SK-N-SH (cell line): Measurements from ENCODE around the gene ZNF407. TPM values are rescaled to one million over a fixed set of nuclear protein-coding genes. Genes with fewer than 3 reads are reported as not detected.

ENCODE experiments used
- CTCF ChIA-PET: fragments of 300-600, 350-600 bp; formaldehyde crosslinking; extraction: SDS; loops from one replicate; lab custom pipeline; 2021; lab: Yijun Ruan, JAX
- POLR2A ChIA-PET: fragments of 350-600 bp; sonication (Branson Sonifier 250); formaldehyde crosslinking; extraction: SDS; loops from one replicate; lab custom pipeline; 2020; ENCODE audit warnings: antibody characterized with exemption, inconsistent platforms; lab: Yijun Ruan, JAX
- DNase-seq: peaks from one replicate; pipeline ENCODE4 v3.0.0; 2012
- H2AFZ ChIP-seq: fragments of 200-600 bp; sonication (generic); 2 replicates; pipeline ENCODE4 v1.8.1; 2016; ENCODE audit warnings: antibody characterized with exemption, mild to moderate bottlenecking, low read depth
- H3F3A ChIP-seq: fragments of 200-600 bp; sonication (generic); replicated peaks from 2 replicates; pipeline ENCODE3; 2016; ENCODE audit warnings: antibody characterized with exemption, mild to moderate bottlenecking; ENCODE audit not compliant: insufficient read depth
- H3K27ac ChIP-seq, 2 experiments: fragments of 200-500 bp in 1 of 2; fragments of 200-600 bp in 1 of 2; sonication (Bioruptor generic) in 1 of 2; sonication (generic), shearing (Covaris generic) in 1 of 2; 2 replicates each; pipeline versions ENCODE4 v1.5.1 to v1.6.1; 2014 to 2016; ENCODE audit warnings: low read depth in 2 of 2, inconsistent platforms in 1 of 2, low read length in 1 of 2, mild to moderate bottlenecking in 1 of 2, mixed read lengths in 1 of 2
- H3K27me3 ChIP-seq: fragments of 200-600 bp; sonication (generic), shearing (Covaris generic); 2 replicates; pipeline ENCODE4 v1.6.1; 2016; ENCODE audit warnings: mixed run types; ENCODE audit not compliant: insufficient read depth
- H3K36me3 ChIP-seq, 2 experiments: fragments of 200-500 bp in 1 of 2; fragments of 200-600 bp in 1 of 2; sonication (Bioruptor generic) in 1 of 2; sonication (generic) in 1 of 2; replicated peaks in 1 of 2; 2 replicates each; pipeline versions ENCODE3 to v1.5.1; 2014 to 2016; ENCODE audit warnings: low read length in 1 of 2, mild to moderate bottlenecking in 1 of 2; ENCODE audit not compliant: insufficient read depth in 2 of 2, control insufficient read depth in 1 of 2
- H3K4me1 ChIP-seq, 2 experiments: fragments of 200-500 bp in 1 of 2; fragments of 200-600 bp in 1 of 2; sonication (Bioruptor generic) in 1 of 2; sonication (generic), shearing (Covaris generic) in 1 of 2; 2 replicates each; pipeline versions ENCODE4 v1.5.1 to v1.6.1; 2014 to 2016; ENCODE audit warnings: low read depth in 1 of 2, low read length in 1 of 2, mixed run types in 1 of 2; ENCODE audit not compliant: insufficient read depth in 2 of 2, control insufficient read depth in 1 of 2
- H3K4me2 ChIP-seq: fragments of 200-600 bp; sonication (generic), shearing (Covaris generic); 2 replicates; pipeline ENCODE4 v1.6.1; 2017; ENCODE audit warnings: mixed run types
- H3K4me3 ChIP-seq, 2 experiments: fragments of 200-500 bp in 1 of 2; fragments of 200-600 bp in 1 of 2; sonication (Bioruptor generic) in 1 of 2; sonication (generic), shearing (Covaris generic) in 1 of 2; 2 replicates each; pipeline versions ENCODE4 v1.5.1 to v1.8.1; 2014 to 2016; ENCODE audit warnings: low read depth in 2 of 2, inconsistent platforms in 1 of 2, low read length in 1 of 2, mild to moderate bottlenecking in 1 of 2, mixed read lengths in 1 of 2, moderate library complexity in 1 of 2
- H3K79me2 ChIP-seq: fragments of 200-600 bp; sonication (generic); 2 replicates; pipeline ENCODE4 v1.8.1; 2017; ENCODE audit warnings: mild to moderate bottlenecking; ENCODE audit not compliant: insufficient read depth
- H3K9ac ChIP-seq: fragments of 200-600 bp; sonication (generic); 2 replicates; pipeline ENCODE4 v1.6.1; 2017; ENCODE audit warnings: mixed run types
- H3K9me2 ChIP-seq: fragments of 200-600 bp; sonication (generic); 2 replicates; pipeline ENCODE4 v1.6.1; 2017; ENCODE audit warnings: mixed run types
- H3K9me3 ChIP-seq: fragments of 200-600 bp; sonication (generic); 2 replicates; pipeline ENCODE4 v1.6.1; 2017; ENCODE audit warnings: mixed run types, mild to moderate bottlenecking, moderate library complexity
- H4K20me1 ChIP-seq: fragments of 200-600 bp; sonication (generic); 2 replicates; pipeline ENCODE4 v1.6.1; 2017; ENCODE audit warnings: mild to moderate bottlenecking, mixed run types; ENCODE audit not compliant: insufficient read depth
- CHD2 ChIP-seq: fragments of 150-350 bp; IDR thresholded peaks from 2 replicates; pipeline ENCODE4 v1.6.1; 2018; ENCODE audit warnings: low read length; ENCODE audit not compliant: partially characterized antibody
- CTCF ChIP-seq: fragments of 200-600 bp; sonication (generic); IDR thresholded peaks from 2 replicates; pipeline ENCODE4 v1.6.1; 2017; ENCODE audit warnings: antibody characterized with exemption, mild to moderate bottlenecking, moderate library complexity
- FOXJ3 ChIP-seq: sonication (generic); formaldehyde crosslinking; IDR thresholded peaks from 2 replicates; pipeline ENCODE4 v1.5.1; 2020; ENCODE audit warnings: mild to moderate bottlenecking, missing genetic modification reagents
- FOXM1 ChIP-seq: IDR thresholded peaks from 2 replicates; pipeline ENCODE4 v1.4.0; 2012; ENCODE audit warnings: low read depth, mild to moderate bottlenecking
- IRF3 ChIP-seq: fragments of 150-350 bp; IDR thresholded peaks from 2 replicates; pipeline ENCODE4 v1.6.1; 2016; ENCODE audit warnings: mild to moderate bottlenecking, low read depth, low read length
- MXI1 ChIP-seq: IDR thresholded peaks from 2 replicates; pipeline ENCODE4 v1.6.1; 2012; ENCODE audit warnings: mild to moderate bottlenecking, low read depth, low read length, improper control_type of control experiment
- NRF1 ChIP-seq: IDR thresholded peaks from 2 replicates; pipeline ENCODE4 v1.6.1; 2012; ENCODE audit warnings: low read depth, mild to moderate bottlenecking, low read length
- RAD21 ChIP-seq: IDR thresholded peaks from 2 replicates; pipeline ENCODE4 v1.6.1; 2012; ENCODE audit warnings: mild to moderate bottlenecking, low read length
- RFX5 ChIP-seq: IDR thresholded peaks from 2 replicates; pipeline ENCODE4 v1.6.1; 2012; ENCODE audit warnings: mild to moderate bottlenecking, improper control_type of control experiment, low read length
- SIN3A ChIP-seq: IDR thresholded peaks from 2 replicates; pipeline ENCODE4 v1.6.1; 2012; ENCODE audit warnings: low read depth, mild to moderate bottlenecking, low read length, moderate library complexity, borderline replicate concordance
- TEAD4 ChIP-seq: IDR thresholded peaks from 2 replicates; pipeline ENCODE4 v1.4.0; 2012; ENCODE audit warnings: mild to moderate bottlenecking, borderline replicate concordance; ENCODE audit not compliant: insufficient read depth
- USF1 ChIP-seq: IDR thresholded peaks from 2 replicates; pipeline ENCODE4 v1.4.0; 2012; ENCODE audit warnings: low read depth, borderline replicate concordance
- YY1 ChIP-seq: IDR thresholded peaks from 2 replicates; pipeline ENCODE4 v1.4.0; 2012; ENCODE audit warnings: low read depth, mild to moderate bottlenecking
- ZBTB33 ChIP-seq: IDR thresholded peaks from 2 replicates; pipeline ENCODE4 v1.4.0; 2012; ENCODE audit warnings: low read depth, borderline replicate concordance
- WGBS: methylation state at CpG from one replicate; pipeline ENCODE4 v1.1.6; 2017; ENCODE audit warnings: low lambda C conversion rate; 5-methylcytosine and 5-hydroxymethylcytosine counted together
- polyA plus RNA-seq, 3 experiments: library from polyadenylated mRNA; depleted of rRNA; stranded (reverse); fragments of >200 nt; gene quantifications; 2 replicates each; pipeline ENCODE4 v1.2.3, GENCODE V29; 2012
- TF ChIP-seq, protein P1 (sequence below): IDR thresholded peaks from 2 replicates; pipeline ENCODE4; 2012

The ZNF407 gene
- polyA plus RNA-seq, 1 of the 3 experiments (the other 2 are of a cell fraction) = 2.6 TPM

GRCh38 chr18:74567822-74568221, 29.8 kb upstream of the ZNF407 start:
- CTCF ChIA-PET = interaction anchor here (1.4 kb wide), 1 partner anchor 214 kb away, joined by 3 read pairs; no protein-coding TSS in a partner anchor

DNA sequence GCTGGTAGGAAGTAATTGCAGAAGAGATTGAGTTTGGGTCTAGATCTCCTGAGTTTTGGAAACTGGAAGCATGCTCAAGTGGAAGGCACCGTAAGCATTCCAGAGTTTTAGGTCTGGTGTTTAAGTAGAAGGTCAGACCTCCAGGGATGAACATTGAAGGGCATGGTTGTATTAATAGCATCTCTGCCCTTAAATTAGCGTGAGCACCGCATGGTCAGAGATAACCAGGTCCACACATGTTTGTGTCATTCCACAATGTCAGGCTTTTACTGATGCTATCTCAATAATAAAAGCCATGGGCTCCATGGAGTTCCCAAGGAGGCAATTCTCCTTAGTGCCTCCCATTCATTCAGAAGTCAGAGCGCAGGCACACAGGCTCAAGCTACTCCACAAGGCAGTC, 28.3 kb upstream of the ZNF407 start:
- Histone ChIP-seq H3K4me1 (no peaks in the 10 kb centered on the region), H3K9ac (no peak overlapping the region), H3K27ac (no peak overlapping the region), H3K4me2 (no peak overlapping the region), H2AFZ (no peak overlapping the region), H3K9me3 (no peaks in the 10 kb centered on the region), H3K79me2 (no peaks in the 10 kb centered on the region), H3K36me3 (no peaks in the 10 kb centered on the region), H3F3A (no peaks in the 10 kb centered on the region), H3K27me3 (no peaks in the 10 kb centered on the region), H3K4me3 (no peak overlapping the region), H3K9me2 (no peaks in the 10 kb centered on the region), H4K20me1 (no peaks in the 10 kb centered on the region)
- ChIA-PET CTCF (interaction anchor here (0.7 kb wide), 1 partner anchor 377 kb away, joined by 4 read pairs; no protein-coding TSS in a partner anchor), POLR2A (no interaction called here)
- TF ChIP-seq CTCF (no peak), FOXJ3 (CRISPR knock-in tag) (no peak), FOXM1 (no peak), TEAD4 (no peak), NRF1 (no peak), RAD21 (no peak), CHD2 (no peak), SIN3A (no peak), USF1 (no peak), YY1 (no peak)
- no peak for DNase-seq
- WGBS = 8% methylated on average over 4 of the region's 4 CpGs

More at GRCh38 chr18:74567822-74568221, 29.8 kb upstream of the ZNF407 start:
- Histone ChIP-seq H3K9me3 (no peaks in the 10 kb centered on the region), H3K4me1 (no peaks in the 10 kb centered on the region), H3K27ac (no peak overlapping the region), H3K27me3 (no peaks in the 10 kb centered on the region; the same call in 1 of the 2 replicates), H3K79me2 (no peaks in the 10 kb centered on the region), H3K4me2 (no peak overlapping the region), H3F3A (no peaks in the 10 kb centered on the region), H4K20me1 (no peaks in the 10 kb centered on the region), H3K36me3 (no peaks in the 10 kb centered on the region), H3K9ac (no peak overlapping the region), H3K9me2 (no peaks in the 10 kb centered on the region), H2AFZ (no peak overlapping the region), H3K4me3 (no peak overlapping the region)
- POLR2A ChIA-PET = no interaction called here
- 31% methylated on average over 7 of the region's 7 CpGs for WGBS
- TF ChIP-seq, protein P1, sequence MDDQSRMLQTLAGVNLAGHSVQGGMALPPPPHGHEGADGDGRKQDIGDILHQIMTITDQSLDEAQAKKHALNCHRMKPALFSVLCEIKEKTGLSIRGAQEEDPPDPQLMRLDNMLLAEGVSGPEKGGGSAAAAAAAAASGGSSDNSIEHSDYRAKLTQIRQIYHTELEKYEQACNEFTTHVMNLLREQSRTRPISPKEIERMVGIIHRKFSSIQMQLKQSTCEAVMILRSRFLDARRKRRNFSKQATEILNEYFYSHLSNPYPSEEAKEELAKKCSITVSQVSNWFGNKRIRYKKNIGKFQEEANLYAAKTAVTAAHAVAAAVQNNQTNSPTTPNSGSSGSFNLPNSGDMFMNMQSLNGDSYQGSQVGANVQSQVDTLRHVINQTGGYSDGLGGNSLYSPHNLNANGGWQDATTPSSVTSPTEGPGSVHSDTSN = no peak
- no peak for TF ChIP-seq IRF3
- no peak for TF ChIP-seq RFX5
- no peak for TF ChIP-seq MXI1
- no peak for TF ChIP-seq ZBTB33
- DNase-seq = no peak
